Thyroid gland (tissue), 4 donors: ENCODE measurements around the gene NR1H2.

Source experiments
- POLR2A ChIP-seq, 2 donors: fragments of 450-650 bp; IDR thresholded peaks; one replicate each; pipeline ENCODE4 v1.6.1; 2017; ENCODE audit warnings: antibody characterized with exemption in 2 of 2, mild to moderate bottlenecking in 2 of 2, moderate library complexity in 1 of 2
- TF ChIP-seq, protein P1 (sequence below), 6 experiments: fragments of 200-600 bp in 3 of 6; fragments of 450-650 bp in 3 of 6; sonication (generic) in 3 of 6; IDR thresholded peaks; one replicate each; pipeline ENCODE4 v1.5.1; 2016 to 2019; ENCODE audit warnings: antibody characterized with exemption in 6 of 6, mild to moderate bottlenecking in 2 of 6, inconsistent platforms in 1 of 6, moderate library complexity in 1 of 6

DNA sequence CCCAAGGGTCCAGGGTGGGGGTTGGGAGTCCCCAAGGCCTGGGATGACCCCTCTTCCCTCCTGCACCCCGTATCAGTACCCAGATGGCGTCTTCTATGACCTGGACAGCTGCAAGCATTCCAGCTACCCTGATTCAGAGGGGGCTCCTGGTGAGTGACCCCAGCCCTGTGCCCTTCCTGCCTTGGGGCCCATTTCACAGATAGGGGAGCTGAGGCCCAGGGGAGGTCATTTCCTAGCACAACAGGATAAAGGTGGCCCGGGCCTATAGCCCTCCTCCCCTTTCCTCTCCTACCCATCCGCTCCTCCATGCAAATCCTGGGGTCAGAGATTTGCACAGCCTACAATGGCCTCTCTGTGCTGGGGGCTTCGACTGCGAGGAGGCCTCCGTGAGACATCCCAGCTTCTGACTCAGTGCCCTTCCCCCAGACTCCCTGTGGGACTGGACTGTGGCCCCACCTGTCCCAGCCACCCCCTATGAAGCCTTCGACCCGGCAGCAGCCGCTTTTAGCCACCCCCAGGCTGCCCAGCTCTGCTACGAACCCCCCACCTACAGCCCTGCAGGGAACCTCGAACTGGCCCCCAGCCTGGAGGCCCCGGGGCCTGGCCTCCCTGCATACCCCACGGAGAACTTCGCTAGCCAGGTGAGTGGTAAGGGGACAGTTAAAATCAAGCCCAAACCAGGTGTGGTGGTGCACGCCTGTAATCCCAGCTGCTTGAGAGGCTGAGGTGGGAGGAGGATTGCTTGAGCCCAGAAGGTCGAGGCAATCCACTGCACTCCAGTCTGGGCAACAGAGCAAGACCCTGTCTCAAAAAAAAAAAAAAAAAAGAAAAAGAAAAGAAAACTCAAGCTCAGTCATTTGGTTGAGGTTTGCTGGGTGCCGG is 46.4 kb downstream of the NR1H2 start:
- TF ChIP-seq, protein P1, sequence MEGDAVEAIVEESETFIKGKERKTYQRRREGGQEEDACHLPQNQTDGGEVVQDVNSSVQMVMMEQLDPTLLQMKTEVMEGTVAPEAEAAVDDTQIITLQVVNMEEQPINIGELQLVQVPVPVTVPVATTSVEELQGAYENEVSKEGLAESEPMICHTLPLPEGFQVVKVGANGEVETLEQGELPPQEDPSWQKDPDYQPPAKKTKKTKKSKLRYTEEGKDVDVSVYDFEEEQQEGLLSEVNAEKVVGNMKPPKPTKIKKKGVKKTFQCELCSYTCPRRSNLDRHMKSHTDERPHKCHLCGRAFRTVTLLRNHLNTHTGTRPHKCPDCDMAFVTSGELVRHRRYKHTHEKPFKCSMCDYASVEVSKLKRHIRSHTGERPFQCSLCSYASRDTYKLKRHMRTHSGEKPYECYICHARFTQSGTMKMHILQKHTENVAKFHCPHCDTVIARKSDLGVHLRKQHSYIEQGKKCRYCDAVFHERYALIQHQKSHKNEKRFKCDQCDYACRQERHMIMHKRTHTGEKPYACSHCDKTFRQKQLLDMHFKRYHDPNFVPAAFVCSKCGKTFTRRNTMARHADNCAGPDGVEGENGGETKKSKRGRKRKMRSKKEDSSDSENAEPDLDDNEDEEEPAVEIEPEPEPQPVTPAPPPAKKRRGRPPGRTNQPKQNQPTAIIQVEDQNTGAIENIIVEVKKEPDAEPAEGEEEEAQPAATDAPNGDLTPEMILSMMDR (IDR thresholded peaks at IDR 0.05): no peak
- no peak for TF ChIP-seq POLR2A (IDR thresholded peaks at IDR 0.05)
